A549 treated with CpdA at 1 μM for 4 hours (cell line): ENCODE results near the gene GLYATL2. TPM values are rescaled to one million over a fixed set of nuclear protein-coding genes. Genes with fewer than 3 reads are reported as not detected.

Experiments used
- total RNA-seq: library from RNA; stranded (reverse); fragments of 200-300 nt; extraction: Qiagen RNA extraction; gene quantifications from 5 replicates; pipeline ENCODE4 v1.2.3, GENCODE V29; 2022; ENCODE audit warnings: low read depth

GLYATL2 gene, protein sequence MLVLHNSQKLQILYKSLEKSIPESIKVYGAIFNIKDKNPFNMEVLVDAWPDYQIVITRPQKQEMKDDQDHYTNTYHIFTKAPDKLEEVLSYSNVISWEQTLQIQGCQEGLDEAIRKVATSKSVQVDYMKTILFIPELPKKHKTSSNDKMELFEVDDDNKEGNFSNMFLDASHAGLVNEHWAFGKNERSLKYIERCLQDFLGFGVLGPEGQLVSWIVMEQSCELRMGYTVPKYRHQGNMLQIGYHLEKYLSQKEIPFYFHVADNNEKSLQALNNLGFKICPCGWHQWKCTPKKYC
- total RNA-seq, result not detected in 5 replicates

GRCh38 chr11:58844361-58845005 is at the start of gene GLYATL2:
Gene GLYATL2 (minus strand): TSS chr11:58844704. CDS start chr11:58839612, 5,092 bp downstream.

Other genes with a start within 250 kb of the GLYATL2 start
- 1.2 to 2.0 TPM (median 1.4 TPM) in 5 replicates for gene CNTF, start 222.0 kb downstream of the GLYATL2 start, total RNA-seq
- not detected in 5 replicates for gene GLYAT, start 112.8 kb downstream of the GLYATL2 start, total RNA-seq
- gene GLYATL1, start 94.8 kb upstream of the GLYATL2 start, total RNA-seq, result 0.19 to 0.28 TPM in 2 of 5 replicates, not detected in the others
- gene GLYATL1B, start 241.6 kb upstream of the GLYATL2 start, total RNA-seq, result not detected in 5 replicates